Endodermal cell (in vitro differentiated cells): ENCODE data around the gene OR2AK2. TPM values are rescaled to one million over a fixed set of nuclear protein-coding genes. Genes with fewer than 3 reads are reported as not detected.

Source experiments
- DNase-seq: peaks from one replicate; pipeline ENCODE4 v3.0.0-alpha.2; 2017
- H3K27ac ChIP-seq: 2 replicates; pipeline ENCODE4 v1.5.1; 2013; ENCODE audit warnings: mild to moderate bottlenecking, low read depth, low read length, moderate library complexity
- H3K27me3 ChIP-seq: 2 replicates; pipeline ENCODE4 v1.6.1; 2013; ENCODE audit warnings: mild to moderate bottlenecking, low read length, moderate library complexity; ENCODE audit not compliant: insufficient read depth, control insufficient read depth, poor library complexity, severe bottlenecking
- H3K36me3 ChIP-seq: 2 replicates; pipeline ENCODE4 v1.7.0; 2013; ENCODE audit warnings: mild to moderate bottlenecking, low read length, moderate library complexity; ENCODE audit not compliant: control insufficient read depth, insufficient read depth
- H3K4me1 ChIP-seq: one replicate; pipeline ENCODE4 v1.7.0; 2013; ENCODE audit warnings: low read length; ENCODE audit not compliant: control insufficient read depth, insufficient read depth
- H3K4me3 ChIP-seq: 2 replicates; pipeline ENCODE4 v1.5.1; 2013; ENCODE audit warnings: mild to moderate bottlenecking, low read length, moderate library complexity
- H3K9ac ChIP-seq: 2 replicates; pipeline ENCODE4 v1.6.1; 2013; ENCODE audit warnings: mild to moderate bottlenecking, low read length, moderate library complexity; ENCODE audit not compliant: poor library complexity, severe bottlenecking; ENCODE audit errors: extremely low read depth
- H3K9me3 ChIP-seq: 2 replicates; pipeline ENCODE4 v1.6.1; 2013; ENCODE audit warnings: mild to moderate bottlenecking, low read length, moderate library complexity; ENCODE audit not compliant: control insufficient read depth
- H3K27ac Mint-ChIP-seq: 2 replicates; pipeline ENCODE4 v1.8.0; 2020; ENCODE audit warnings: mixed read lengths
- H3K27me3 Mint-ChIP-seq: 2 replicates; pipeline ENCODE4 v1.8.0; 2021; ENCODE audit warnings: mild to moderate bottlenecking, mixed read lengths; ENCODE audit not compliant: insufficient read depth
- H3K36me3 Mint-ChIP-seq: 2 replicates; pipeline ENCODE4 v1.8.0; 2020; ENCODE audit warnings: low read depth, mixed read lengths
- H3K4me1 Mint-ChIP-seq: 2 replicates; pipeline ENCODE4 v1.8.0; 2020; ENCODE audit warnings: mixed read lengths
- H3K4me3 Mint-ChIP-seq: 2 replicates; pipeline ENCODE4 v1.8.0; 2020; ENCODE audit warnings: mild to moderate bottlenecking, moderate library complexity, mixed read lengths
- H3K9me3 Mint-ChIP-seq: 2 replicates; pipeline ENCODE4 v1.8.0; 2020; ENCODE audit warnings: mild to moderate bottlenecking, mixed read lengths
- CTCF ChIP-seq: fragments of 200-600 bp; sonication (generic); conservative IDR thresholded peaks from 2 replicates; pipeline ENCODE4 v1.5.0; 2021; ENCODE audit warnings: antibody characterized with exemption, mild to moderate bottlenecking
- WGBS, 2 experiments: methylation state at CpG; one replicate each; pipeline versions ENCODE4 v1.1.5 to v1.1.7; 2013; ENCODE audit warnings: missing lambda C conversion rate in 2 of 2, mixed read lengths in 1 of 2; ENCODE audit not compliant: insufficient coverage in 1 of 2, insufficient read length in 1 of 2; 5-methylcytosine and 5-hydroxymethylcytosine counted together
- total RNA-seq, 2 donors: library from RNA; stranded (reverse); fragmentation: NEBNext Ultra II Directional in 1 of 2; extraction: Animal tissue kit (Norgen Biotek cat#: 25700) in 1 of 2; gene quantifications; 2 replicates in 1 of 2; 3 replicates in 1 of 2; pipeline ENCODE4 v1.2.1, GENCODE V29; 2021

The OR2AK2 gene
- total RNA-seq, 2 donors from 2014 or later: not detected

GRCh38 chr1:247948558-247948957 is 16.5 kb upstream of the OR2AK2 start, which contains the start of gene OR2L8:
Gene OR2L8, plus strand, starts transcription at chr1:247948858. Its CDS starts 0 bp downstream, at chr1:247948858.
- Histone ChIP-seq H3K9ac (no peak within 1 kb of the TSS), H3K4me3 (no peak within 1 kb of the TSS), H3K27ac (no peak within 1 kb of the TSS), H3K9me3 (peaks cover 76% of the 10 kb centered on the region), H3K36me3 (no peaks in the 10 kb centered on the region), H3K4me1 (no peaks in the 10 kb centered on the region), H3K27me3 (no peaks in the 10 kb centered on the region)
- no peak within 1 kb of the TSS for H3K27ac Mint-ChIP-seq
- no peak for TF ChIP-seq CTCF
- H3K4me1 Mint-ChIP-seq: no peaks in the 10 kb centered on the region
- H3K36me3 Mint-ChIP-seq: no peaks in the 10 kb centered on the region
- H3K4me3 Mint-ChIP-seq: no peak within 1 kb of the TSS
- 82 to 83% methylated on average over 3 of the region's 3 CpGs for WGBS, 2 experiments
- no peaks in the 10 kb centered on the region for H3K27me3 Mint-ChIP-seq
- H3K9me3 Mint-ChIP-seq: peaks cover 80% of the 10 kb centered on the region
- no peak for DNase-seq

DNA sequence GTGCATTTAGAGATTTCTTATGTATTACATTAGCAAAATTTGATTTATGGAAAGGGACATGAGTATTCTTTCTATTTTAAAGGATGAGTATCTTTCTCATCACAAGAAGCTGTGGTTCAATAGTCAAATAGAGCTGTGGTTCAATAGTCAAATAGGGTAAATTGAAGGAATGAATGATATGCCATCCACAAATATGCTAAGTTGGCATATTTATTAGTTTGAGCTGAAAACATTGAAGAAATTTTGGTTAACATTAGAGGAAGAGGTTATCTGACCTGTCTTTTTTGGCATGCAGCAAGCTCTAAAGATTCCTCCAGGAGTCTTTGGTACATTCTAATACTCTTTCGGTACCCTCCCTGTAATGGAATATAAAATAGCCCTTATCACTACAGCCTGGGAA is 11.6 kb upstream of the OR2AK2 start:
- Histone ChIP-seq H3K4me1 (no peaks in the 10 kb centered on the region), H3K36me3 (no peaks in the 10 kb centered on the region), H3K27me3 (no peaks in the 10 kb centered on the region), H3K4me3 (no peak overlapping the region), H3K9ac (no peak overlapping the region), H3K9me3 (peaks cover 46% of the 10 kb centered on the region), H3K27ac (no peak overlapping the region)
- H3K4me1 Mint-ChIP-seq: no peaks in the 10 kb centered on the region
- H3K27me3 Mint-ChIP-seq: no peaks in the 10 kb centered on the region
- 100% methylated on average over 1 of the region's 1 CpG; no CpG with 5 or more reads in 1 of the 2 experiments for WGBS, 2 experiments
- H3K36me3 Mint-ChIP-seq: no peaks in the 10 kb centered on the region
- DNase-seq: no peak
- H3K4me3 Mint-ChIP-seq: no peak overlapping the region
- no peak for TF ChIP-seq CTCF
- H3K9me3 Mint-ChIP-seq: peaks cover 68% of the 10 kb centered on the region
- no peak overlapping the region for H3K27ac Mint-ChIP-seq

DNA sequence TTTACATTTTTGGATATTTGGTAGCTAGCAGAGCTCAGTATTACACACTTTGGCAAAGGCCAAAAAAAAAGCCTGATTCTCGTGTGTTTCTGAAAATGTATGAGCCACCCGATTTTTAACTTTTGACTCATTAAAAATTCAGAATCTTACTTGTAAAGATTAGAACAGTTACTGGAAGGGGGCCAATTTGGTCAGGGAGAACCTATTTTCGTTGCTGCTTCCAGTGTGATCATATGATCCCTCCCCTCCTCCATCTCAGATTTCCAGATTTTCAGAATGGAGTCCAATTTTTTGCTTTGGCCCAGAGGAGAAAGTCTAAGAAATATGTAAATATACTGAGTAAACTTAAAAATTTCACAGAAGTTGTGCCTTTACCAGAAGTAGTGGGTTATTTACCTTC is 3.2 kb upstream of the OR2AK2 start:
- WGBS, 2 experiments: 21 to 31% methylated on average over 2 to 3 of the region's 3 CpGs
- H3K4me1 Mint-ChIP-seq: no peaks in the 10 kb centered on the region
- no peak for TF ChIP-seq CTCF
- no peaks in the 10 kb centered on the region for H3K36me3 ChIP-seq
- H3K27me3 ChIP-seq: no peaks in the 10 kb centered on the region
- peaks cover 69% of the 10 kb centered on the region for H3K9me3 Mint-ChIP-seq
- no peaks in the 10 kb centered on the region for H3K4me1 ChIP-seq
- H3K27ac ChIP-seq: no peak overlapping the region
- no peak for DNase-seq
- no peaks in the 10 kb centered on the region for H3K27me3 Mint-ChIP-seq
- H3K9ac ChIP-seq: no peak overlapping the region
- H3K27ac Mint-ChIP-seq: no peak overlapping the region
- no peak overlapping the region for H3K4me3 Mint-ChIP-seq
- H3K36me3 Mint-ChIP-seq: no peaks in the 10 kb centered on the region
- H3K4me3 ChIP-seq: no peak overlapping the region
- H3K9me3 ChIP-seq: peaks cover 48% of the 10 kb centered on the region
